HAP-1 (cell line): Measurements from ENCODE around the gene RALGDS.

Experiments
- DNase-seq, 2 experiments: peaks; one replicate each; pipeline ENCODE4 v3.0.0-alpha.2; 2016 to 2020; ENCODE audit warnings: low spot score in 2 of 2
- H3K27me3 ChIP-seq: fragments of 250-450 bp; sonication (Bioruptor Pico); 2 replicates; pipeline ENCODE4 v1.5.1; 2020; ENCODE audit warnings: low read depth, mild to moderate bottlenecking, moderate library complexity
- H3K36me3 ChIP-seq: fragments of 250-450 bp; sonication (Bioruptor Pico); replicated peaks from 2 replicates; pipeline ENCODE4 v1.5.1; 2020; ENCODE audit warnings: mild to moderate bottlenecking
- H3K4me1 ChIP-seq: fragments of 250-450 bp; sonication (Bioruptor Pico); 2 replicates; pipeline ENCODE4 v1.5.1; 2020; ENCODE audit warnings: mild to moderate bottlenecking
- H3K4me3 ChIP-seq: fragments of 250-450 bp; sonication (Bioruptor Pico); 2 replicates; pipeline ENCODE4 v1.5.1; 2020; ENCODE audit warnings: mild to moderate bottlenecking, moderate library complexity
- H3K9me3 ChIP-seq: fragments of 250-450 bp; sonication (Bioruptor Pico); 2 replicates; pipeline ENCODE4 v1.5.1; 2020; ENCODE audit warnings: mild to moderate bottlenecking, moderate library complexity
- in situ Hi-C: fragments of 300-500 bp; cut with MboI; formaldehyde crosslinking; loops from 3 replicates; pipeline ENCODE4 v1.14.3; 2020; ENCODE audit warnings: low sequenced_read_pairs, inconsistent platforms, mixed read lengths

RALGDS gene

DNA sequence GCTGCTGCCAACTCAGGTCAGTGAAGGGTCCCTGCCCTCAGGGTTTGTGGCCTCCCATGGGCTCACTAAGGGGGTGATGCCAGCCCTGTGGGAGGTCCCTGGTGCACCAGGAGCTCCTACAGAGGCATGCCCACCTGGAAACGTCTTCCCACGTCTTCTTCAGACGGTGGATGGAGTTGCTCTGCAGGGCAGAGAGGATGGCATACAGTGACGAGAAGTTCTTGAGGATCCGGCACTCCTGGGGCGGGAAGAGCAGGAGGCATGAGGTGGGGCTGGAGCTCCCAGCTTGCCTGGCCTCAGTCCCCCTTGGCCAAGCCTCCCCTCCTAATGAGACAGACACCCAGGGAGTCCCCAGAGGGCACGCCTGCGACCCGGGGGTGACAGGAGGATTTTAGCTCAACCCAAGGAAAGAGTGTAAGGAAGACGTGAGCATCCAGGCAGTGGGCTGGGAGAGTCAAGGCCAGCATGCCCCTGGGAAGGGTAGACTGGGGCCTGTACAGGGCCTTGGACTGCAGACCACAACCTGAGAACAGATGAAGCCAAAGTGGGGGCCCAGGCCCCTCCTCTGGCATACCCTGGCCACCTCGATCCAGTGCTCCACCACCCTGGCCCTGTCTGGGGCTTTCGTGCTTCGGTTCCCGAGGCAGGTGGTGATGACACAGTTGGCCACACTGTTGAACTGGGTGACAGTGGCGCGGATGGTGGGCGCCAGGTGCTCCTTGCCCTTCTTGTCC lies 14.4 kb downstream of the RALGDS start:
- Histone ChIP-seq H3K9me3 (no peaks in the 10 kb centered on the region), H3K4me3 (no peak overlapping the region), H3K36me3 (peaks cover 62% of the 10 kb centered on the region), H3K4me1 (no peaks in the 10 kb centered on the region), H3K27me3 (no peaks in the 10 kb centered on the region)
- in situ Hi-C loops, result no loop called here
- DNase-seq, result no peak

DNA sequence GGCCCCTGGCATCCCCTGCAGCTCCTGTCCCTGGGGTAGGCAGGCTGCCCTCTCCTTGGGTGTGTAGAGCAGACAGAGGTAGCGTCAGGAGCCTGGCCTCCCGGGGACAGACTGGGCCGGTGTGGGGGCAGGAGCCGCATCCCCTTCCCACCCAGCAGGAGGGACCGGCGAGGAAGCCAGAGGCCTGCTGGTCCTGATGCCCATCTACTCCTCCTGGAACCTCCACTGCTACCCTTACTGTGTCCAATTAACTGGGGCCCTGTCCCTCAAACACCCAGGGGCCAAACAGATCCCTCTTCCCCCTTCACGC lies 15.6 kb downstream of the RALGDS start:
- Histone ChIP-seq H3K36me3 (peaks cover 70% of the 10 kb centered on the region), H3K27me3 (no peaks in the 10 kb centered on the region), H3K9me3 (no peaks in the 10 kb centered on the region), H3K4me3 (no peak overlapping the region), H3K4me1 (no peaks in the 10 kb centered on the region)
- in situ Hi-C loops, result no loop called here
- no peak for DNase-seq

DNA sequence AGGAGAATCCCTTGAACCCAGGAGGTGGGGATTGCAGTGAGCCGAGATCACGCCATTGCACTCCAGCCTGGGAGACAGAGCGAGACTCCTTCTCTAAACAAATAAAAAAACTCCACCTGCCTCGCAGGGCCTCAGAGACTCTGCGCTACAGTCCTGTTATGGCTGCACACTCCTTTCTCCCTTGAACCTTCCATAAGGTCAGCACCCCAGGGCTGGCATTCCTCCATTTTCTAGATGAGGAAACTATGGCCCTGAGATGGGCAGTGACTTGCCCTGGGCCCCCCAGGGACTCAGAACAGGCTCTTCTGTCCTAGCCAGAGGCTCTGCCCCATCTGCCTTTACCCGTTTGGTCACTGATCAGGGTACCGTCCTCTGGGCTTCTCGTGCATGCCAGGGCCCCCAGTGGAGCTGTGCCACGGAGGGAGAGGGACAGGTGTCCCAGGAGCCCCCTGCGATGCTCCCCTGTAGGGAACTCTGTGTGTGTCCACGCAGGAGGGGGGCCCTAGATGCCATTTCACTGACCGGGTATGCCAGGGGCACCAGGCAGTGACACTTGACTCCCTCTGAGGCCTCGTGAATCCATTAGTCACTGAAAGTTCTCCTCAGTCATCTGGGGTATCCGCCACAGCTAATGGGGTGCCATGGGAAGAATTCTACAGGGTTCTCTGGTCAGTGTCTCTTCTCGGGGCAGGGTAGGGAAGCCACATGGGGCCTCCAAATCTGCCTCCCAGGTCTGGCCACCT lies 16.2 kb downstream of the RALGDS start:
- H3K4me3 ChIP-seq, result no peak overlapping the region
- H3K4me1 ChIP-seq, result no peaks in the 10 kb centered on the region
- no peaks in the 10 kb centered on the region for H3K27me3 ChIP-seq
- H3K9me3 ChIP-seq, result no peaks in the 10 kb centered on the region
- peaks cover 70% of the 10 kb centered on the region for H3K36me3 ChIP-seq
- DNase-seq, result no peak
- in situ Hi-C loops, result no loop called here

DNA sequence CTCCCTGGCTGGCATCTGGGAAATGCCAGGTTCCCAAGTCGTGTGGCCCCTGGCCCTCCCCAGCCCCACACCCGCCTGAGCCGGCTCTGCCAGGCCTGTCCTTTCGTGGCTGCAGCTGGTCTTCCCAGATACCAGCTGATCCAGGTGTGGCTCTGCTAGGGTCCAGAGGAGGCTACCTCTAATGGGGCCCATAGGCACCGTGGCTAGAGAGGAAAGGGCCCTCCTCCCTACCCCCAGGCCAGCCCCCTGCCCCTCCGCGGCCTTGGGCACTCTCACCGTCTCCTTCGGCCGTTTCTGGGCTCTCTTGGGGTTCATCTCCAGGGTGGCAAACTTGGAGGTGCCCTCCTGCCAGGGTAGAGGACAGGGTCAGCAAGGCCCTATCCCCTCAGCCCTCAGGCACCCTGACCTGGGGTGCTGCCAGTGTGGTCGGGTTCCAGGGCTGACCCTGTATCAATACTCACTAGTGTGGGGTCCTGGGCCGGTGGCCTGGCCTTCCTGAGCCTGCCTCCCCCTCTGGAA lies 17.0 kb downstream of the RALGDS start:
- in situ Hi-C loops, result no loop called here

DNA sequence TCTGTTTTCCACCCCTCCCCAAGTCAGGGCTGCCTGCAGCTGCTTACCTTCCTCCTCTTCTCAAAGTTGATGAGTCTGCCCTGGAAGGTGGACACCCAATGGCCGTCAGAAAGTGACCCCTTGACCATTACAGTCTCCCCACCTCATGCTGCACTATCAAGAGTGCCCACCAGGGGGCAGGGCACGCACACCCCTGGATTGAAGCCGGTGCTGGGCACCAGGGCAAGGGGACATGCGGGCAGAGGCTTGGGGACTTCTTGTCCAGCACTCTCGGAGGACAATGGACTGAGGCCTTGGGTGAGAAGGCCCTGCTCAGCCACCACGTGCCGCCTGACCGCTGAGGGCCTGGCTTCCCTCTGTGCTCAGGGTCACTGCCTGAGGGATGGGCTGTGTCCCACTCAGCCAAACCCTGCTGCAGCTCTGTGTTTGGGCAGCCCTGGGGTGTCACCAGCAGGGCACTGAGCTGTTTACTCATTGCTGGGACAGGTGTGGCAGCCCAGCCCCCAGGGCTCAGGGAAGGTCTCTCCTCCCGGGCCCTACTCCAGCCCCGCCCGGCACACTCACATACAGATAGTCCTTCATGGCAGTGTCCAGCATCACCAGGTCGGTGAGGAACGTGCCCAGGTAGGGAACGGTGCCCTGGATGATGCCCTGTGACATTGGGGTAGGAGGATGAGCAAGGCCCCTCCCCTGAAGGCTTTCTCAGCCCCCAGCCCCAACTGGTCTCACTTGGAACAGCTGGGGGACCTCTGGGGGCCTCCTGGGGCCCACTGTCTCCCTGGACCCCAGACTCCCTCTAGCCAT lies 17.7 kb downstream of the RALGDS start:
- no peak overlapping the region for H3K4me3 ChIP-seq
- H3K9me3 ChIP-seq, result no peaks in the 10 kb centered on the region
- no peaks in the 10 kb centered on the region for H3K4me1 ChIP-seq
- no peaks in the 10 kb centered on the region for H3K27me3 ChIP-seq
- DNase-seq, result peak in 1 of 2 experiments; percentile 62
- peaks cover 75% of the 10 kb centered on the region for H3K36me3 ChIP-seq
- in situ Hi-C loops, result no loop called here

More for the DNA sequence above, 17.0 kb downstream of the RALGDS start:
- Histone ChIP-seq H3K9me3 (no peaks in the 10 kb centered on the region), H3K4me1 (no peaks in the 10 kb centered on the region), H3K36me3 (peaks cover 74% of the 10 kb centered on the region), H3K4me3 (no peak overlapping the region), H3K27me3 (no peaks in the 10 kb centered on the region)
- DNase-seq, result no peak

DNA sequence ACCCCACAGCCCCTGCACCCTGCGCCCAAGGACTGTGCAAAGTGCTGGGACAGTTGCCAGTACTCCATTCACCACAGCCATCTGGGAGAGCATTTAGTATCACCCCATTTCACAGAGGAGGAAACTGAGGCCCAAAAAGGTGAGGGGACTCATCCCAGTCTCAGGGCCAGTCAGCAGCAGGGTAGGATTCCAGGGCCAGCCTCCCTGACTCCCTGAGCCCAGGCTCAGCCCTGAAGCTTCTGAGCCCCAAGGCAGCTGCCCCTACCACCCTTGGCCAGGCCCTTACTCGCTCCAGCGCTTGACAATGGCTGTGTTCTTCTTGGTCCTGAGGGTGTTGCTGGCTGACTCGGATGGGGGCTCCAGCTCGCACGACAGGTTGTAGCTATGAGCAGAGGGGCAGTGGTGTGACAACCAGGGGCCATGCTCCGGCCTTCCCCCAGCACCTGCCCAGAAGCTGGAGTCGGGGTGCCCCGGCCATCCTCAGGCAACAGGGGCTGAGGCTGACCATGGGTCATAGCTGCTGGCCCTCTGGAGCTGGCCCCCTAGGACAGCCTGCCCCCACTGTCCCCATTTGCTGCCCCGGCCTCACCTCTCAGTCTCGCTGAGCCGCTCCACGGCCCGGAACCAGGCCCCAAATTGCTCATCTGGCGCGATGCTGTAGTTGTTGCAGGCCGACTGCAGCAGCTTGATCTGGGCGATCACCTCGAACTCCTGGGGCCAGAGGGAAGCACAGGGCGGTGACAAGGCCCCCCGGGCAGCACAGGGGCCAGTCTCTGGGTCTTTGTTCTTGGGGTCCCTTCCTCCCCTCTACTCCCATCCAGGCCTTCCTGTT lies 18.6 kb downstream of the RALGDS start:
- H3K9me3 ChIP-seq, result no peaks in the 10 kb centered on the region
- H3K36me3 ChIP-seq, result peaks cover 76% of the 10 kb centered on the region
- H3K4me3 ChIP-seq, result no peak overlapping the region
- in situ Hi-C loops, result no loop called here
- H3K27me3 ChIP-seq, result no peaks in the 10 kb centered on the region
- no peak for DNase-seq
- H3K4me1 ChIP-seq, result no peaks in the 10 kb centered on the region

DNA sequence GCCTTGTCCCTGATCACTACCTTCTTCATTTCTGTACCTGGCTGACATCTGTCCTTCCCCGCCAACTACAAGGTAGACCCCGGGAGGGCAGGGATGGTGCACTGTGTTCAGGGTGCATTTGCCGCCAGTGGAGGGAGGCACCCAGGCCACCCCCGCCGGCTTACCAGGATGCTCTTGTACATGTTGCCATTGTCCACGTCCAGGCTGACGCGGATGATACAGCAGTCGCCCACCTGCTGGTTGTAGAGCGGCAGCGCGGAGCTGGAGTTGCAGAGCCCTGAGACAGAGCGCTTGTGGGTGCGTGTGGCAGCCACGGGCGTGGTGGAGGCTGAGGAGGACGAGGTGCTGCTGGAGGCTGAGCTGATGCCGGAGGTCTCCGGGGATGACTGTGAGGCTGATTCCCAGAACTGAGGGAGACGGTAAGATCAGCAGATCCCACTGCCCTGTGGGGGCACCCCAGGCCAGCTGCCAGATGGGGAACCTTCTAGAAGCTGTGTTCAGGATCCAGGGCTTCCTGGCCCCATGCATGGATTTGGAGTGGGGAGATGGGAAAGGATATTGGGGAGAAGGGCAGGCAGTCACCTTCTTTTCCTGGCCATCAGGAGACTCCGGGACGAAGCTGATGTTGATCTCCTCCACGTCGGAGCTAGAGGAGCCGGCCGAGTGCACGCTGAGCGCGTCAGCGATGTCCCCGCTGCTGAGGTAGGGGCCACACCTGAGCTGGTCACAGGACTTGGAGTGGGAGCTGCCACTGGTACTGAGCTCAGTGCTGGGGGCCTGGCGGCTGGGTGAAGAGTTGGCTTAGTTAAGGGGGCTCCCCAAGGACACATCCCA lies 19.5 kb downstream of the RALGDS start:
- no peaks in the 10 kb centered on the region for H3K27me3 ChIP-seq
- no peaks in the 10 kb centered on the region for H3K4me1 ChIP-seq
- no peak for DNase-seq
- no peak overlapping the region for H3K4me3 ChIP-seq
- H3K9me3 ChIP-seq, result 0 out of 2 replicates have a peak, but pooled peaks cover 2% of the 10 kb centered on the region
- in situ Hi-C loops, result no loop called here
- H3K36me3 ChIP-seq, result peaks cover 72% of the 10 kb centered on the region

DNA sequence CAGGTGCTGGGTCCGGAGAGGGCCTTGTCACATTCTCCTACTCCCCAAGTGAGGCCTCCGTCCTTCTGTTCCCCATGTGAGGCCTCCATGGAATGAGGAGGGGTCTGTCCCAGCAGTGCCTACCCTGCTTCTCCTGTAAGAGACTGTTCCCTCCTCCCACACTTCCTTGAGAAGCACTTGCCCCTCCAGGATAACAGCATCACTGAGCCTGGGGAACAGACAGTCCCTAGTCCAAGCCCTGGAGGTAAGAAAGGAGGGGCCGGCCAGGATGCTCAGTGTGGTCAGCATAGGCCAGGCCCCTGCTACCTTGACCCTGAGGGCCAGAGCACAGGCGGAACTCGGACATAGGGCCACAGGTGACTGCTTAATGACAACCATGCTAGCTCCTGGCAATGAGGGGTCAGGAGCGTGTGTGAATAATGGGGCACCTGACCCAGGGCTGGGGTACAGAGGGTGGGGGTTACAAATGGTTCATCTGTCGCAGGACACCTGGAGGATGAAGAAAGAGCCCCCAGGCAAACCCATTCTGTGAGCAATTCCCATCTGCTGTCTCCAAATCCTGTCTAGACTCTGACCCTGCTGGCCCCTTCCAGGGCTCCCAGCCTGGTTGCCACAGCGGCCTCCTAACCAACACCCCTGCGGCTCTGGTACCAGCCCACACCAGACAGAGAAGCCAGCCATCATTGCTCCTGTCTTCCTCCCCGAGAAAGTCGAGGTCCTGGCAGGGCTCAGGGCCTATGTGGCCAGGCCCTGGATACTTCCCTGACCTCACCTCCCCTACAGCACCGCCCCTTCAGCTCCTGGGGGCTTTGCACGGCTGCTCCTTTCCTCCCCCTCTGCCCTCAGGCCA lies 20.3 kb downstream of the RALGDS start:
- in situ Hi-C loops, result no loop called here
- Histone ChIP-seq H3K36me3 (peaks cover 68% of the 10 kb centered on the region), H3K4me1 (no peaks in the 10 kb centered on the region), H3K4me3 (no peak overlapping the region), H3K27me3 (no peaks in the 10 kb centered on the region), H3K9me3 (peaks cover 10% of the 10 kb centered on the region)
- DNase-seq, result no peak

DNA sequence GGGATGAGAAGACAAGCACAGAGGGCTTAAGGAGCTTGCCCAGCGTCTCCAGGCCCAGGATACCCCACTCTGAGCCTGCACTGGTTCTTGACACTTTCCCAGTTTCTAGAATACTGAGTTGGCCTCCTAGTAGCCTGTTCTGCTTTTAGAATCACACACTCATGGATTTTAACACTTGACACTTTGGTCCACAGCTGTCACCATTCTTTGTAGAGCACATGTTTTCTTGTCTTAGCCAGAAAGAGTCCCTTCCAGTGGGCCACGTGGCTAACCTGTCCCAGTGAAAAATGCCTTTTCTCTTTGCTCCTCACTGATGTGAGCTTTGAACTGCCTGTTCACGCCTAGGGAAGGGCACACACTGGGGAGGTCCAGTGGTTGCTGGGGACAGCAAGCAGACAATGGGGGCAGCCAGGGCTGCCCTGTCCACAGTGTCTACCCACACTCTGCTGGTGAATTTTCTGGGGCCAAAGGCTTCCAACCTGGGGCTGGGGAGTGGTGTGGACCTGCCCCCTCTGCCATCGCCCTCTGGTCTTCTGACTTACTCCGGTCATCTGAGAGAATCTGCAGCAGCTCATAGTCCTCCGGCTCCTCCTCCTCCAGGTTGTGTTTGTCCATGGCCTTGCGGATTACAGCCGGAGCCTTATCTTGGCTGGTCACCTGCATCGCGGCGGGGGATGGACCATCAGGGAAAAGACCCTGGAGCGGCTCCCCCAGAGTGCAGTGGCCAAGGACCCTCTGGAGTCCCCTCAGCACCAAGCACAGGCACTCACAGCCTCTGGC lies 21.1 kb downstream of the RALGDS start:
- Histone ChIP-seq H3K9me3 (peaks cover 14% of the 10 kb centered on the region), H3K4me1 (no peaks in the 10 kb centered on the region), H3K27me3 (no peaks in the 10 kb centered on the region), H3K36me3 (peaks cover 63% of the 10 kb centered on the region), H3K4me3 (no peak overlapping the region)
- in situ Hi-C loops, result no loop called here
- no peak for DNase-seq

DNA sequence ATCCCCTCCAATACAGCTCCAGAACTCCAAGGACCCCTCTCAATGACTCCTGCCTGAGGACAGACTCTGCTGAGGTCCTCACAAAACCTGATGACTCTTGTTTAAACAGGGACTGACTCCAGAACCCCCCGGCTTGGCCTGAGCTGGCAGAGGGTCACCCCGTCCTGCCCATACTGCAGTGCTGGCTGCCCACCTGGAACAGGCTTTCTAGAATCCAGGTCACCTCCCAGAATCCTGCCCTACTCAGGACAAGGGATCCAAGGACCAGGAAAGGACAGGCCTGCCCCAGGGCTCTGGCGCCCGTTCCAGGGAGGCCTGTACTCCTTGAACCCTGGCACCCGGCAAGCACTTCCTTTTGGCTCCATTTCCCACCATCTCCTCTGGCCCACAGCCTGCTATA lies 22.2 kb downstream of the RALGDS start:
- Histone ChIP-seq H3K36me3 (peaks cover 62% of the 10 kb centered on the region), H3K4me1 (no peaks in the 10 kb centered on the region)
- no peak for DNase-seq

DNA sequence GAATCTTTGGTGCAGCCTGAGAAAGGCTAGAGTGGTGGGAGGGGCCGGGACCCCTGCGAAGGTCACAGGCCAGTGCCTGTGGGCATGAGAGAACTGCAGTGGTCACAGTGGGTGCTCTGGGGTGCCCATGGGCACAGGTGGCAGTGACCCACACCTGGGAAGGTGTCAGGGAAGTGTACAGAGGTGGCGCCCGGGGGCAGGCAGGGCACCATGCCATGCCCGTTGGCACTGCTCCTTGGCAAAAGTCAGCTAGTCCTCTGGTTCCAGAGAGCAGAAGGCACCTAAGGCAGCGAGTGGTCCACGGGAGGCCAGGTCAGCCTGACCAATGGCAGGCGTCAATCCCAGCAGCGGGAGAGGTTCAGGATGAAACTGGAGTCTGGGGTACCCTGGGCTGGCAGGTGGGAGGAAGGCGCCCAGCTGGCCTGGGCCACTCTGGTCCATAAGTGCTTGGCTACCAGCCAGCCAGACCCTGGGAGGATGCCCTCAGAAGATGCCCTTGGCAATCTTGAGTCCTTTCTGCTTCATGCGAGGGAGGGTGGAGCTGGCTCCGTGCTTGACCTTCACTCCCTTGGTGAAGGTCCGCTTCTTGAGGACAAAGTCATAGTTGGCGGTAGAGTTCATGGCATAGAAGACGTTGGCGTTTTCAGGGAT lies 22.8 kb downstream of the RALGDS start:
- no peaks in the 10 kb centered on the region for H3K27me3 ChIP-seq
- H3K4me1 ChIP-seq, result no peaks in the 10 kb centered on the region
- peaks cover 14% of the 10 kb centered on the region for H3K9me3 ChIP-seq
- no peak overlapping the region for H3K4me3 ChIP-seq
- in situ Hi-C loops, result no loop called here
- no peak for DNase-seq
- H3K36me3 ChIP-seq, result peaks cover 56% of the 10 kb centered on the region

More for the DNA sequence above, 22.2 kb downstream of the RALGDS start:
- peaks cover 14% of the 10 kb centered on the region for H3K9me3 ChIP-seq
- H3K27me3 ChIP-seq, result no peaks in the 10 kb centered on the region
- H3K4me3 ChIP-seq, result no peak overlapping the region
- in situ Hi-C loops, result no loop called here
